RKO (cell line): ENCODE results near the gene HS2ST1.
"Not testable (repeated sequence)": the region's sequence is repeated elsewhere in the genome, so short reads cannot be mapped to it uniquely, and the experiment has no call there.

ENCODE experiments used
- DNase-seq: peaks from one replicate; pipeline ENCODE4 v3.0.0-alpha.2; 2016; ENCODE audit warnings: low spot score

HS2ST1 gene

GRCh38 chr1:87024936-87025540 lies 110.6 kb downstream of the HS2ST1 start:
- DNase-seq: peak; percentile 63

- DNase-seq: not testable (repeated sequence)
Observed at GRCh38 chr1:87027561-87027960, 113.1 kb downstream of the HS2ST1 start.

DNA sequence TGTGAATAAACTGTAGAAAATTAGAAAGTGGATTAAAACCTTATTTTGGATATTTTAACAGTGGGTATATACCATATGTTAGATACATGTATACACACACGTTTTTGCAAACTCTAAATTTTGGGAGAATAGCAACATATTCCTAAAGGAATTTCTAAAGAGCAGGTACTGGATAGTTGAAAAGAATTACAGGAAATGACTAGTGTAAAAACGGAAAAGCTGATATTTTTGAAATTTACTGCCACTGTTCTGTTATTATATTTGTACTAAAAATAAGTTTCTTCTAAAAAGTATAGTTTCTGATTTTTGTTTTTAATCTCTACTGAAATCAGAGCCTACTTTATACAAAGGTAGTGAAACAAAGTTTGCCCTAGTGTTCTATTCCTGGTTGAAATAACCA lies 114.1 kb downstream of the HS2ST1 start:
- no peak for DNase-seq

DNA sequence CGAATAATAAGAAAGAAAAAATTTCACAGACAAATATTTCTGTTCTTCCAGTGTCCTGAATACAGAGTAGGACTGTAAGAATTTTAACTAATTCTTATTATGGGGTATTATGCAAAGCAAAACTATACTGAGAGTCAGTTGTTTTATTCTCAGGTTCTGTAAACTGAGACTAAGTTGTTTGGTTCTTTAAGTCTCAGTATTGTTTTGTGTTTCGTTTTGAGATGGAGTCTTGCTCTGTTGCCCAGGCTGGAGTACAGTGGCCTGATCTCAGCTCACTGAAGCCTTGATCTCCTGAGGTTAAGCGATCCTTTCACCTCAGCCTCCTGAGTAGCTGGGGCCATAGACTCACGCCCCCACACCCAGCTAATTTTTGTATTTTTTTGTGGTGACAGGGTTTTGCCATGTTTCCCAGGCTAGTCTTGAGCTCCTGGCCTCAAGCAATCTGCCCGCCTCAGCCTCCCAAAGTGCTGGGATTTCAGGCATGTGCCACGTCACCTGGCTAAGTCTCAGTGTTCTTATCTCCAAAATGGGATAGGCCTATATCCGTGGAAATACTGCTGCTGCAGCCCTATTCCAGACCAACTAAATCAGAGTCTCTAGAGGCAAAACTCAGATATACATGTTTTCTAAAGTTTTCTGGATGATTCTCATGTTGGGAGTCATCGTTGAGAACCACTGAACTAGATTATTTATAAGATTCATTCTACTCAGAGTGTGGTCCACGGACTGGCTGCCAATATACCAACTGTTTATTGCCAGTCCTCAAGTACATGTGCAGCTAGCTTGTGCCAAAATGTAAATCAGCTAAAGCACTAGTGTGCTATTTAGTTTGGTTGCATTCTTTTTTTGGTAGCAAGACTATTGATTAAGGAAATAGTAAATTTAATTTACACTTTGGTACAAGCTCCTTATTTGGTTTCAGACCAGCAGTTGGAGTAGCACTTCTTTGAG lies 116.6 kb downstream of the HS2ST1 start:
- no peak for DNase-seq

DNA sequence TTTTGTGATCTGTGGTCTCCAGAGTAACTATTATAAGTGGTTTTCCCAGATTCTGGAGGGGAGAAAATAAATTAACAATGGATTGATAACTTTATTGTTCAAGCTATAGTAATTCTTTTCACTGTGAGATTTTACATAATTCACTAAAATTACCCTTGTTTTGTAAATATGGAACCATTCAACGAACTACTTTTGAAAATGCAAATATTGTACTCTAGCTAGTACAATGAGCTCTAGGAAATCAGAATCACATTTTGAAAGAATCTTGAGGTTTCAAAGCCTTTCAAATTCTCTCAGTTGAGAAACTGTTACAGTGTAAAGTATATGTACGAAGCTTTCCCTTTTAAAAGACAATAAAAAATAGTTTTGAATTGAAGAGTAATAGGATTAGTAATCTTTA lies 119.9 kb downstream of the HS2ST1 start:
- DNase-seq: no peak

DNA sequence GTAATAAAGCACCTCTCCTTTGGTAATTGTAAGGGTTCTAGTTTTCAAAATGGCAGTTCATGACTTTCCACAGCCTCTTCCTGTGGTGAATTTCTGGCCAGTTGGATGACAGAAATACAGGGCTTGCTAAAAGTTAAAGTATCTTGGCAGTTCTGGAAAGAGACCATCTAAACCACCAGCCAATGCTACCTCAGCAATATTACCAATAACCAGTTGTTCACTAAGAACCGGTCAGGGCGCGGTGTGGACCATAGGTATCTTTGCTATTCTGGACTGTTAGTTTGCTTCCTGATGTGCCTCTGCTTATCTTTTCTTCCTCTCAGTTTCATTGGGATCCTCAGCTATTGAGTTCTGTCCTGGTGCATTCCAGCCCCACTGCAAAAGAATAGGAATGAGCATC lies 124.7 kb downstream of the HS2ST1 start:
- no peak for DNase-seq

DNA sequence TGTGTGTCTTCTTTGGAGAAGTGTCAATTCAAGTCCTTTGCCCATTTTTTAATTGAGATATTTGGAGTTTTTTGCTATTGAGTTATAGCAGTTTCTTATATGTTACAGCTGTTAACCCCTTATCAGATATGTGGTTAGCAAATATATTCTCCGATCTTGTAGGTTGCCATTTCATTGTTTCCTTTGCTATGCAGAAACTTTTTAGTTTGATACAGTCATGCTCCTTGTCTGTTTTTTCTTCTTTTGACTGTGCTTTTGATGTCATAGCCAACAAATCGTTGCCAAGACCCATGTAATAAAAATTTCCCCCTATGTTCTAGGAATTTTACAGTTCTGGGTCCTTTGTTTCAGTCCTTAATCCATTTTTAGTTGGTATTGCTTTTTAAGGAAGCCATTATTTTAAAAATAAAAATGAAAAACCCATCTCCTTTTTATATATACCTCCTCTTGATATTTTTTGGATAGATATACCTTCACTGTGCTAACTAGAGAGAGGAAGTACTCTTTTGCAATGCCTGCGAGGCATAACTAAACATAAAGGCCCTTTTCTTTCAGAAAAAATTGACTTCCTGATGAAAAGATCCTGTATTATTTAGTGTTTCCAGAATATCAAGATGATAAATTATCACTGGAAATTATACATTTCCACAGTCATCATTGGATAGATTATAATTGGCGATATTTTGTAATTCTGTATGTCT lies 127.8 kb downstream of the HS2ST1 start:
- no peak for DNase-seq

DNA sequence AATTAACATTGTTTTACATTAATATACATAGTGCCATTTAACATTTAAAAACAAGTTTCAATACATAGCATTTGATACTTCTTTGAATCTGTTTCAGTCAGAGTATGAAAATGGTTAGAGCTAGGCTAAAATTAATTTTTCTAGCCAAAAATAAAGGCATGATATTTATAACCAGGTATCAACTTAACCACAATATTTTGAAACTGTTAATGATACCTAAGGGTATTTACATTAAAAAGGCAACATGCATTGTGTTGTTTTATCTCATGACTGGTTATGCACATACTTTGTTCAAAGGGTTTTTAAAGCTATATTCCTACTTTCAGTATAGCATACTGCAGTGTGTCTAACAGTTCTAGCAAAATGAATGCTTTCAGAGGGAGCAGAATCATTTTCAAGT lies 130.0 kb downstream of the HS2ST1 start:
- no peak for DNase-seq

- DNase-seq: no peak
Observed at GRCh38 chr1:87044840-87045239, 130.4 kb downstream of the HS2ST1 start.

DNA sequence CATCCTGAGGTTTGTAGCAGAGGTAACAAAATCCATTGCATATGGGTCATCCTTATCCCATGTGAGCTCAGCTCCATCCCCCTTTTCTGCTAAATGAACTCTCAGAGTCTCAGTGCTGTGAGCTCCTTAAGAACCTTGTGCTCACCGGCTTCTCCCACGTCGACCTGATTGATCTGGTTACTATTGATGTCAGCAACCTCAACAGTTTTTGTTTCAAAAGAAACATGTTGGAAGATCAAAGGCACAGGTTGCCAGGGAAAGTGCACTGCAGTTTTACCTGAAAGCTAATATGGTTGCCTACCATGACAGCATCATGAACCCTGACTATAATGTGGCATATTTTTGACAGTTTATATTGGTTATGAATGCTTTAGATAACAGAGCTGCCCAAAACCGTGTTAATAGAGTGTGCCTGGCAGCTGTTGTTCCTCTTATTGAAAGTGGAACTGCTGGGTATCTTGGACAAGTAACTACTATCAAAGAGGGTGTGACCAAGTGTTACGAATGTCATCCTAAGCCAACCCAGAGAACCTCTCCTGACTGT lies 131.4 kb downstream of the HS2ST1 start:
- DNase-seq: no peak

DNA sequence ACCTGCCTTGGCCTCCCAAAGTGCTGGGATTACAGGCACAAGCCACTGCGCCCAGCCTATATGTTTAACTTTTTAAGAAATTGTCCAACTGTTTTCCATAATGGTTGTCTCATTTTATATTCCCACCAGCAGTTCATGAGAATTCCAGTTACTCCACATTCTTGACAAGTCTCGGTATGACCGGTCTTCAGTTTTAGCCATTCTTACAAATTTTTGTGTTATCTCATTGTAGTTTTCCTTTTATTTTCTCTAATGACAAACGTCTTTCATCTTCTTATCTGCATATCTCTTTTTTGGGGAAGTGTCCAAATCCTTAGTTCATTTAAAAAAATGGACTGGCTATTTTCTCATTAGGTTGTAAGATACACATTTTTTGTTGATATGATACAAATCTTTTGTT lies 132.5 kb downstream of the HS2ST1 start:
- DNase-seq: no peak

GRCh38 chr1:87048237-87048636 lies 133.8 kb downstream of the HS2ST1 start:
- no peak for DNase-seq

DNA sequence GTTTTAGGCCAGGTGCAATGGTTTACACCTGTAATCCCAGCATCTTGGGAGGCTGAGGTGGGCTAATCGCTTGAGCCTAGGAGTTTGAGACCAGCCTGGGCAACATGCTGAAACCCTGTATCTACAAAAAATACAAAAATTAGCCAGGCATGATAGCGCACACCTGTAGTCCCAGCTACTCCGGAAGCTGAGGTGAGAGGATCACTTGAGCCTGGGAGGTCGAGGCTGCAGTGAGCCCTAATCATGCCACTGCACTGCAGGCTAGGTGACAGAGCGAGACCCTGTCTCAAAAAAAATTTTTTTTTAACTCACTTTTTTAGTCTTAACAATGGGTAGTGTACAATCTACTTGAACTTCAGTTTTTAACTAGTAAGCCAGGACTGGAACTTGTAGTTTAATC lies 137.5 kb downstream of the HS2ST1 start:
- DNase-seq: no peak

DNA sequence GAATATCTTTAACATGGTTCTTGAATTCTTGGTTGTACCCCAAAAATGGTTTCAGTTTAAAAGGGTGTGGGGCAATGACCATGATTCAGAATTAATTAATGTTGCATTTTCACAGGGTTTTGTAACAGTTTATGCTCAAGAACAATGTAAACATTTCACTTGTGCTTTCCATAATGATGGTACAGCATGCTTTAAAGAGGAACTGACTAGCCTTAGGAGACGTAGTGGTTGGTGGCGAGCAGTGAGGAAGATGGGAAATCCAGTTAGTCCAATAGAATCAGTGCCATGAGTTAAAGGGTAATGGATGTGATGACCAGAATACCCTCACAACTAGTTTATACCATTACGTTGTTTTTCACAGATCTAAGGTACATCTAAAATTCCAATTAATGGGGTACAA lies 138.0 kb downstream of the HS2ST1 start:
- DNase-seq: no peak

GRCh38 chr1:87052961-87053360 lies 138.5 kb downstream of the HS2ST1 start:
- no peak for DNase-seq

GRCh38 chr1:87053446-87053845 lies 139.0 kb downstream of the HS2ST1 start:
- no peak for DNase-seq

DNA sequence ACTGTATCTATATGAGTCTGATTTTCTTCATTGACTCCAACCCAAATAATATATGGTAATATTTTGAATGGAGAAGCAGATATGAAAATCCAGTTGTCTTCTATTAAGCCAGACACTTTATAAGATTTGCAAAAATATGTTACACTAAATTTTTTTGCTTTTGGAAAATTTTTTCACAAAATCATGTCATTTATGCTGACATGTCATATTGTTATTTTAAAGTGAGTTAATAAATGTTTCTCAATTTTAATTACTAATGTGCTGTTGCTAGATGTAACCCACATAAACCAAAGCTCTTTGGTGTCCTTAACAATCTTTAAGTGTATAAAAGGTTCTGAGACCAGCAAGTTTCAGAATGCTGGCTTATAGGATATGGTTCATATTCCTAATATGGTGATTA lies 142.5 kb downstream of the HS2ST1 start:
- DNase-seq: no peak

GRCh38 chr1:87058343-87058649 lies 143.9 kb downstream of the HS2ST1 start:
- no peak for DNase-seq

DNA sequence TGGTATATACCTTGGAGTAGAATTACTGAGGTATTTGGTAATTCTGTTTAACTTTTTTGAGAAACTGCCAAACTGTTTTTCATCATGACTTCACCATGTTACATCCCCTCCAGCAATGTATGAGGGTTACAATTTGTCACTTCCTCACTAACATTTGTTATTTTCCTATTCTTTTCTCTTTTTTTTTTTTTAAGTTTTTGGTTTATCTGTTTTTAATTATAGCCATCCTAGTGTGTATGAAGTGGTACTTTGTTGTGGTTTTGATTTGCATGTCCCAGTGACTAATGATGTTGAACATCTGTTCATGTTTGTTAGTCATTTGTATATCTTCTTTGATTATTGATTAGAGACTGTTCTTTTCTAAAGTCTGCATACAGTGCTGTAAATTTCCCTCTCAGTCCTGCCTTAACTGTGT lies 147.3 kb downstream of the HS2ST1 start:
- peak; percentile 13 for DNase-seq

DNA sequence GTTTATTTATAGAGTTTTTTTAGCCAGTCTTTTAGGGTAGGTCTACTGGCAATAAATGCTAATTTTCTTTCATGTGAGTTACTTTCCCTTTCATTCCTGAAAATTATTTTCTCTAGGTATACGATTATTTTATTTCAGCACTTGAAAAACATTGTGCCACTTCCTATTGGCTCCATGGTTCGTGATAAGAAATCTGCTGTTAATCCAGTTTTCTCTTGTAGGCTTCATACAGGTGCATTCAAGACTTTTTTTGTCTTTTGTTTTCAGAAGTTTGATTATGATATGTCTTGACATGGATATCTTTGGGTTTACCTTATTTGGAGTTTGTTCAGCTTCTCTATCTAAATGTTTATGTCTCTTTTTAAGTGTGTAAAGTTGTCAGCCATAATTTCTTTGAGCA lies 148.3 kb downstream of the HS2ST1 start:
- no peak for DNase-seq

GRCh38 chr1:87064309-87064708 lies 149.9 kb downstream of the HS2ST1 start:
- no peak for DNase-seq

- no peak for DNase-seq
Observed at GRCh38 chr1:87064986-87065385, 150.6 kb downstream of the HS2ST1 start.

DNA sequence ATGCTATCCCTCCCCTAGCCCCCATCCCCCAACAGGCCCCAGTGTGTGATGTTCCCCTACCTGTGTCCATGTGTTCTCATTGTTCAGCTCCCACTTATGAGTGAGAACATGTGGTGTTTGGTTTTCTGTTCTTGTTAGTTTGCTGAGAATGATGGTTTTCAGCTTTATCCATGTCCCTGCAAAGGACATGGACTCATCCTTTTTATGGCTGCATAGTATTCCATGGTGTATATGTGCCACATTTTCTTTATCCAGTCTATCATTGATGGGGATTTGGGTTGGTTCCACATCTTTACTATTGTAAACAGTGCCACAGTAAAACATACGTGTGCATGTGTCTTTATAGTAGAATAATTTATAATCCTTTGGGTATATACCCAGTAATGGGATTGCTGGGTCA lies 152.3 kb downstream of the HS2ST1 start:
- not testable (repeated sequence) for DNase-seq
